ENCODE results near the gene CCDC92. TPM values are rescaled to one million over a fixed set of nuclear protein-coding genes. Genes with fewer than 3 reads are reported as not detected.

CCDC92 gene
- total and polyA plus RNA-seq, 2 of the 13 experiments (the other 11 are each of a cell fraction or from before 2014, with no cell fraction given), result 5.4 to 14.7 TPM

GRCh38 chr12:123948796-123949769 is 23.5 kb downstream of the CCDC92 start (continued):
- TF ChIP-seq KMT2A (CRISPR knock-in tag; IDR thresholded peaks at IDR 0.05), result peak; percentile 36; the same call in 1 of the 2 replicates
- TF ChIP-seq U2AF2 (IDR thresholded peaks at IDR 0.05; ENCODE audit: low read depth, low read length), result no peak
- 0 out of 2 replicates have a peak, but pooled peaks have one; percentile 7 for TF ChIP-seq ZNF724P (CRISPR knock-in tag; IDR thresholded peaks at IDR 0.05; ENCODE audit: borderline replicate concordance)
- 0 out of 2 replicates have a peak, but pooled peaks have one; percentile 35 for TF ChIP-seq ATF3 (CRISPR knock-in tag; IDR thresholded peaks at IDR 0.05)
- TF ChIP-seq GATA4 (IDR thresholded peaks at IDR 0.05; ENCODE audit: borderline replicate concordance, low read depth), result no peak
- TF ChIP-seq, protein P1, sequence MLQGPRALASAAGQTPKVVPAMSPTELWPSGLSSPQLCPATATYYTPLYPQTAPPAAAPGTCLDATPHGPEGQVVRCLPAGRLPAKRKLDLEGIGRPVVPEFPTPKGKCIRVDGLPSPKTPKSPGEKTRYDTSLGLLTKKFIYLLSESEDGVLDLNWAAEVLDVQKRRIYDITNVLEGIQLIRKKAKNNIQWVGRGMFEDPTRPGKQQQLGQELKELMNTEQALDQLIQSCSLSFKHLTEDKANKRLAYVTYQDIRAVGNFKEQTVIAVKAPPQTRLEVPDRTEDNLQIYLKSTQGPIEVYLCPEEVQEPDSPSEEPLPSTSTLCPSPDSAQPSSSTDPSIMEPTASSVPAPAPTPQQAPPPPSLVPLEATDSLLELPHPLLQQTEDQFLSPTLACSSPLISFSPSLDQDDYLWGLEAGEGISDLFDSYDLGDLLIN (CRISPR knock-in tag; IDR thresholded peaks at IDR 0.05; ENCODE audit: borderline replicate concordance), result no peak
- no peak for TF ChIP-seq ZNF772 (CRISPR knock-in tag; IDR thresholded peaks at IDR 0.05)
- TF ChIP-seq TGIF2 (CRISPR knock-in tag; IDR thresholded peaks at IDR 0.05), result no peak
- TF ChIP-seq ZFY (CRISPR knock-in tag; IDR thresholded peaks at IDR 0.05), result peak; percentile 50
- TF ChIP-seq ZNF224 (CRISPR knock-in tag; IDR thresholded peaks at IDR 0.05), result no peak
- TF ChIP-seq KLF6 (CRISPR knock-in tag; IDR thresholded peaks at IDR 0.05), result no peak
- TF ChIP-seq PHF8 (CRISPR knock-in tag; IDR thresholded peaks at IDR 0.05), result peak; percentile 23; the same call in 1 of the 2 replicates
- no peak for TF ChIP-seq HNRNPH1 (optimal IDR thresholded peaks at IDR 0.05; ENCODE audit: low read depth, low read length)
- TF ChIP-seq, protein P2, sequence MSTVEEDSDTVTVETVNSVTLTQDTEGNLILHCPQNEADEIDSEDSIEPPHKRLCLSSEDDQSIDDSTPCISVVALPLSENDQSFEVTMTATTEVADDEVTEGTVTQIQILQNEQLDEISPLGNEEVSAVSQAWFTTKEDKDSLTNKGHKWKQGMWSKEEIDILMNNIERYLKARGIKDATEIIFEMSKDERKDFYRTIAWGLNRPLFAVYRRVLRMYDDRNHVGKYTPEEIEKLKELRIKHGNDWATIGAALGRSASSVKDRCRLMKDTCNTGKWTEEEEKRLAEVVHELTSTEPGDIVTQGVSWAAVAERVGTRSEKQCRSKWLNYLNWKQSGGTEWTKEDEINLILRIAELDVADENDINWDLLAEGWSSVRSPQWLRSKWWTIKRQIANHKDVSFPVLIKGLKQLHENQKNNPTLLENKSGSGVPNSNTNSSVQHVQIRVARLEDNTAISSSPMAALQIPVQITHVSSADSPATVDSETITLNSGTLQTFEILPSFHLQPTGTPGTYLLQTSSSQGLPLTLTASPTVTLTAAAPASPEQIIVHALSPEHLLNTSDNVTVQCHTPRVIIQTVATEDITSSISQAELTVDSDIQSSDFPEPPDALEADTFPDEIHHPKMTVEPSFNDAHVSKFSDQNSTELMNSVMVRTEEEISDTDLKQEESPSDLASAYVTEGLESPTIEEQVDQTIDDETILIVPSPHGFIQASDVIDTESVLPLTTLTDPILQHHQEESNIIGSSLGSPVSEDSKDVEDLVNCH (CRISPR knock-in tag; IDR thresholded peaks at IDR 0.05), result no peak
- TF ChIP-seq, protein P3, sequence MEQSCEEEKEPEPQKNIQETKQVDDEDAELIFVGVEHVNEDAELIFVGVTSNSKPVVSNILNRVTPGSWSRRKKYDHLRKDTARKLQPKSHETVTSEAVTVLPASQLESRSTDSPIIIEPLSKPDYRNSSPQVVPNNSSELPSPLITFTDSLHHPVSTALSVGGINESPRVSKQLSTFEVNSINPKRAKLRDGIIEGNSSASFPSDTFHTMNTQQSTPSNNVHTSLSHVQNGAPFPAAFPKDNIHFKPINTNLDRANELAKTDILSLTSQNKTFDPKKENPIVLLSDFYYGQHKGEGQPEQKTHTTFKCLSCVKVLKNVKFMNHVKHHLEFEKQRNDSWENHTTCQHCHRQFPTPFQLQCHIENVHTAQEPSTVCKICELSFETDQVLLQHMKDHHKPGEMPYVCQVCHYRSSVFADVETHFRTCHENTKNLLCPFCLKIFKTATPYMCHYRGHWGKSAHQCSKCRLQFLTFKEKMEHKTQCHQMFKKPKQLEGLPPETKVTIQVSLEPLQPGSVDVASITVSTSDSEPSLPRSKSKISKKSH (CRISPR knock-in tag; IDR thresholded peaks at IDR 0.05; ENCODE audit: borderline replicate concordance), result no peak
- TF ChIP-seq, protein P4, sequence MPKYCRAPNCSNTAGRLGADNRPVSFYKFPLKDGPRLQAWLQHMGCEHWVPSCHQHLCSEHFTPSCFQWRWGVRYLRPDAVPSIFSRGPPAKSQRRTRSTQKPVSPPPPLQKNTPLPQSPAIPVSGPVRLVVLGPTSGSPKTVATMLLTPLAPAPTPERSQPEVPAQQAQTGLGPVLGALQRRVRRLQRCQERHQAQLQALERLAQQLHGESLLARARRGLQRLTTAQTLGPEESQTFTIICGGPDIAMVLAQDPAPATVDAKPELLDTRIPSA (CRISPR knock-in tag; IDR thresholded peaks at IDR 0.05; ENCODE audit: borderline replicate concordance), result no peak
- no peak for TF ChIP-seq HMGA1 (CRISPR knock-in tag; conservative IDR thresholded peaks at IDR 0.05)
- TF ChIP-seq CC2D1A (CRISPR knock-in tag; IDR thresholded peaks at IDR 0.05), result no peak
- TF ChIP-seq SRSF1 (optimal IDR thresholded peaks at IDR 0.05; ENCODE audit: low read depth, low read length), result no peak
- TF ChIP-seq FOXC1 (CRISPR knock-in tag; IDR thresholded peaks at IDR 0.05; ENCODE audit: borderline replicate concordance), result no peak
- TF ChIP-seq ZNF558 (CRISPR knock-in tag; IDR thresholded peaks at IDR 0.05; ENCODE audit: borderline replicate concordance), result no peak
- TF ChIP-seq NRL (CRISPR knock-in tag; IDR thresholded peaks at IDR 0.05; ENCODE audit: borderline replicate concordance), result no peak
- TF ChIP-seq HIVEP1 (CRISPR knock-in tag; IDR thresholded peaks at IDR 0.05), result no peak
- no peak for TF ChIP-seq ZNF570 (CRISPR knock-in tag; IDR thresholded peaks at IDR 0.05; ENCODE audit: borderline replicate concordance)

Measured in HepG2 (cell line).